ENCODE data around the gene CCDC60.

DNA sequence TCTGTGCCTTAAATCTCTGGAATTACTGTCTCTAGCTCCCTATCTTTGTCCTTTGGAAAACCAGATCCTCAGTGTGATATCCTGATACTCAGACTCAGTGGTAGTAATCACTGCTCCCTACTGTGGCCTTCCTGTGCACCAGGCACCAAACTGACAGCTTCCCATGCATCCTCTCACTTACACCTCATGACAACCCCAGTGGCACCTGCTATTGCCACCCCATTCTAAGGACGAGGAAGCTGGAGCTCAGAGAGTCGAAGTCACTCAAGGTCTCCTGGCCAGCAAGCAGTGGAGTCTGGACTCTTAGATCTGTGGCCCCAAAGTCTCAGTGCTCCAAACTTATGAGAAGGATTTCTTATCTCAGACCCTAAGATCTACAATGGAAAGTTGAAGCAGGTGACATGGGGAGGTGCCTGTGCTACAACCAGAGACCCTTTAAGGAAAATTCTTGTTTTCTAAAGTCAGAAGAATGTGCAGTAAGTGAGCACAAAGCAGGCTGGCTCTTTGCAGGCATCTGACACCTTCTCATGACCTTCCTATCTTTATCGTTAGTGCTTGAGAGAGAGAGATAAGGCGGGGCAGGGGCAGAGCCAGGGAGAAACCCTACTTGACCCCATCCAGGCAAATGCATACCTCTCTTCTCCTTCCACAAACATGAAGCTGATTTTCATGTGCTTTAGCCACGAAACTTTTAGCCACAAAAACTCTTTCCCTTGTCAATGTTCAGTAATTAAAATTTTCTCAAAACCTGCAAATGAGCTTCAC, 47.1 kb downstream of the CCDC60 start:
- TF ChIP-seq CTCF (IDR thresholded peaks at IDR 0.05) (no peak), POLR2A (IDR thresholded peaks at IDR 0.05) (no peak), POLR2AphosphoS5 (IDR thresholded peaks at IDR 0.05) (no peak)

All from prostate gland (tissue), 2 donors.